ENCODE data around the gene PHF12.
"Not testable (repeated sequence)": the region's sequence is repeated elsewhere in the genome, so short reads cannot be mapped to it uniquely, and the experiment has no call there.

Gene PHF12

DNA sequence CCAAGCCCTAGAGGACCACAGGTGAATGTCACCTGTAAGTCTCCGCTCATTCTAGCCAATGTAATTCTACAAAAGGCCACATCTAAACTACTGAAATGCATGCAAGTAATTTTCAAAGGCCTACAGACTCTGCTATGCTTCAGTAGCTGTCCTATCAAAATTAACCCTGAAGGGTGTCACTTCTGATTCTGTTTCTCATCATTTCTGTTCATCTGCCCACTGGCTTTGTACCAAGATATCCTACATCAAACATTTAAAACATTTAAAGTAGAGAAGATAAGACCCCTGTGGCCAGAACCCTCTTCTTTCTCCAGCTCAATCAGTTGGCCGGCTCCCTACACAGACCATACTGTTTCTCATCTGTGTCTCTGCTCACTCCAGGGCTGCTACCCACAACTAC is 21.5 kb downstream of the PHF12 start:
- no peak for DNase-seq

DNA sequence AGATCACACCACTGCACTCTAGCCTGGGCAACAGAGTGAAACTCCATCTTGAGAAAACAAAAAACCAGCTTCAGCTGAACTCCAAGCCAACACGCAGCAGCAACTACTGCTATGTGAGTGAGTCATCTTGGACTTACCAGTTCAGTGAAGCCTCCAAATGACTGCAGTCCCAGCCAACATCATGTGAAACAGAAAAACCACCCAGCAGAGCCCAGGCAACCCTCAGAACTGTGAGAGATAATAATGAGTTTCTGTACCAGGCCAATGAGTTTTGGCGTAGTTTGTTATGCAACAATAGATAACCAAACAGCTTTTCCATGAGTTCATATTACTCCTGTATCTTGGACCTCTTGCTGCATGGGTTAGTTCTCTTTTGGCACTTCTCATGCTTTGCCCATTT is 23.3 kb downstream of the PHF12 start:
- DNase-seq: peak; percentile 18

DNA sequence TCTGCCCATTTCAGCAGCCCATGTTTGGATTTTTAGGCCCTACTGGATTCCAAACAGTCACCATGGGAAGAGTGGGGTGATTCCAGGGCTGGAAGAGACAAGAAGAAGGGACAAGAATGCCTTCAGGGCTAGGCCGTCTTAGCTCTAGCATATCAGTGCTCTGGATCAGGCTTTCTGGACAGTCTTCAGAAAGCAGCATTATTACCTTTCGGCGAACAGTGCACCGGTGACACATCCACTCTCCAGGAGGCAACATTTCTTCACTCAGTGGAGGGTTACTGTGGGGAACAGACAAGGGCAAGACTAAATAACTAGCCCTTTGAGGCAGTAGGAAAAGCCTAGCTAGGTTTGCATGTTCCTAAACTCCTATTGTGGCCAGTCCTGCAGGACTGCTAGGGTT is 24.5 kb downstream of the PHF12 start:
- no peak for DNase-seq

DNA sequence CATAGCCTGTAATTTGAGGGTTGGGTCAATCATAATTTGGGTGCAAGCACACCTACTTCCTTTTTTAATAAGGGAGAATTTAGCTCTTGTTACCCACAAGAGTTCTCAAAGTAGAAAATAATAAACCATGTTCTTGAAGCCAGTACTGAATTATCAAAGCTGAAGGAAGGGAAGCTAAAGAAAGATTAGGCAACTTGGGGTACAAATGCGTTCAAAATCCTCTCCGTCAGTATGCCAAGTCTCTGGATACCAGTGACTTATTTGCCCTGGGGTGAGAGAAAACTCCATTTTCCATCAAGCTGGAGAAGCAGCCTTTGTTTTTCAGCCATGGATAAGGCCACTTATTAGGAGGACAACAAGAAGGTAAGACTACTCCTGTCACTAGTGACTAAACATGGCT is 25.0 kb downstream of the PHF12 start:
- DNase-seq: no peak

DNA sequence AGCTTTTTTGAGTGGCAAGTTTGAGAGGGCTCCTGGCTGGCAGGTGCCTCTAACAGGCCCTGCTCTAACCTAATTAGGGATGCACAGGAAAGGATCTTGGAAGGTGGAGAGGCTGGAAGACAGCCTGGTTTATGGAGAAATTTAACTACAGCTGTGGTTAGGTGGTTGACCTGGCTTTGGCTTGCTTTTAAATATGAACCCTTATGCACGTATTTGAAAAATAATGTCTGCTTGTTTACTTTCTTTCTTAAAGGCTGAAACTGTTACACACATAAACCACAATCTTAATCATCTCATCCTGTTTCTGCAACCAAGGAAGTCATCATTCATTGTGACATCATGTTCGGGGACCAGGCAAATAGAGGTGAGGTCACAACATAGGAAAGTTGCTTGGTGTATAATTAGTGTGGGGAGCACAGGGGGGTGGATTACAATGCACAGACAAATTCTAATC is 25.4 kb downstream of the PHF12 start:
- peak; percentile 76 for DNase-seq

DNA sequence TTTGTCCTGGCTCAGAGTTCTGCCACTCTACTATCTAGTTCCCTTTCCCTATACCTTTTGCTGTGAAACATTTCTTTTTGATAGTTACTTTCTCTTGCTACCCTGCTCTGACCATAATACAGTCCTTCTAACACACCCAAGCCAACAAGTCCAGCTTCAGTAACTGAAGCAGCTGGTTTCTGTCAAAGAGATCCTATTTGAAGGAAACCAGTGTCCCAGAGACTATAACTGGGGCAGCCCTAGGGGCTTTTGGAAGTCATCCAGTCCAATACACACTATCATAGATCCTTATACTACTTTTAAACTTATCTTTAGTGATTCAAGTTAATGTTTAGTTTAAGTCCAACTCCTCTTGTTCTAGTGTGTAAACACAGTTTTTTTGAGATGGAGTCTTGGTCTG is 31.1 kb downstream of the PHF12 start:
- DNase-seq: no peak

DNA sequence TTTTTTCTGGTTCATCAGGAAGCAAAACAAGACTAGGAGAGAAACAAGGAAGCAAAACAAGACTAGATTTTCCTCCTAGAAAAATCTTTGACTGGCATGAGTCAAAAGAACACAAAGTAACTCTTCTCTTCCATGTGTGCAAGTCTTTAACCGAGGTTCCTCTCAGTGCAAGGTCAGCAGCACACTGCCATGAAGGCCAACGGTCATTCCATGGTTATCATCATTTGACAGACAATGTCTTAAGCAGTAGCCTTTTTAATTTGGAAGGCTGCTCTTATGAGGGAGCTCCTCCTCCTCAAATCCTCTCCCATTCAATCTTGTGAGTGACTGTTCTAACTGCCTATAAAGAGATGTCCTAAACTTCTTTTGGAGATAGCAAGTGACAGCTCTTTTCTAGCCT is 33.0 kb downstream of the PHF12 start:
- DNase-seq: no peak

DNA sequence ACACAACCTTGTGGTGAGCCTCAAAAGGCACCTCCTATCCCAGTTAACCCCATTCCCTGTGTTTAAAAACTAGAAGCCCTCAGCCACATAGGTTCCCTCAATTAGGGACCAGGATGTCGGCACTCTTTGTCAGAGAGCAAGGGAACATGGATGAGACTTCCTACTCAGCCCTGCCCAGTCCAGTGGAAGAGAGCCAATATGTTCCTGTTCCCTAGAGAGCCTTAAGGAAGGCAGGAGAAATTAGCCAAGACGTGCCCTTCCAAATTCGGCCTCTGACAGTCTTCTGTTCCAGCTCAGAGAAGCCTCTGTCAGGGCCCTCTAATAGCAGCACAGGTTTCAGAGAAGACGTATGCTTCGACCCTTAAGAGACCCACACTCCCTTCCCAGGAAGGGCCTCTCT is 33.9 kb downstream of the PHF12 start:
- no peak for DNase-seq

DNA sequence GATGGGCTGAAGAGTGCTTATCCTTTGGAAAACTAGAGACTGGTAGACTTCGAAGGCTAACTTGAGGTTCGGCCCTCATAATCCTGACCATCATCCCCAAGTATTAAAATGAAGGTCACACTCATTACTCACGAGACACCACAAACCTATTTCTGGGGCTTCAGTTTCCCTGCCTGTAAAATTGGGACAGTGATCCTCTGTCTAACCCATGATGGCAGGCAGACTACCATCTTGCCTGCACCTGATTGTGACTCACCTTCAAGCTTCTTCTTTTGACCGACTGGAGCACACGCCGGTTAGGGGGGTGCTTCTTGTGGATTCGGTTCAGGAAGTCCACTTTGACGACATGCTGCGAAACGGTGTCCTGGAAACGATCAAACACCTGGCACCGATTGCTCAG is 34.3 kb downstream of the PHF12 start:
- DNase-seq: no peak

DNA sequence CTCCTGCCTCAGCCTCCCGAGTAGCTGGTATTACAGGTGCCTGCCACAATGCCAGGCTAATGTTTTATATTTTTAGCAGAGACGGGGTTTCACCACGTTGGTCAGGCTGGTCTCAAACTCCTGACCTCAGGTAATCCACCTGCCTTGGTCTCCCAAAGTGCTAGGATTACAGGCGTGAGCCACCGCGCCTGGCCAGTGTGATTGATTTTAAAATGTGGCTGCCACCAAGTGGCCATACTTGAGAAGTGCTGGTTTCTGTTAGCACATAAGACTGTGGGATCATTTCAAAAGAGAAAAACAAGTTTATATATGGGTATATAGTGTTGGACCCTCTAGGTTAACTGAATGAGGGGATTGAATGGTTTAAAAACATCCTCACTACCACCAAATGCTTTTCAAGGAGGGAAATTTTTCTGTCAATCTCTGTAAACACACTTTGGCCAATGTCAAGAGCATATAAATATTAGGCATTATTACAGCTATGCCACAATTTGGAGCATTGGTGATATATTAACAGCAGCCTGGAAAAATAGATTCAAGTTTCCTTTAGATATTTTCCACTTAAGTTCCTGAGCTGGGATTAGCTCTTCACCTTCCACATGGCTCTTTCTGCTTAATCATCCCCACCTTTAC is 34.9 kb downstream of the PHF12 start:
- DNase-seq: peak; percentile 23

DNA sequence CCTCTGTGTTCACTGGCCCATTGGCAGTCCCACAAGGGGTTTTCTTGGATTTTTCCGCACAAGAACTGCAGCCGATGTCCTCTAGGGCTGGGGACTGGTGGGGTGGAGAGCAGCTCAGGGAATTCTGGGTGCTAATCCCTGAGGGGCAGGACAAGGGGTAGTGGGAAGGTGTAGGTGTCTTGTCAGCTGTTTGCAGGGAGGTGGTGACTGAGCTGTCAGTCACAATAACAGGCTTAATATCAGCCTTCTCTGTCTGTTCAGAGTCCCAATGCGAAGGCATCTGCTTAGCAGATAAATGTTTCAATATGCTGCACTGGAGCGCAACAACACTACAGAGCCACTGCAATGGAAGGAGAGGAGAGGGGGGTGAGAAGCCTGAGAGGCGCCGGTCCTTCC is 38.4 kb downstream of the PHF12 start:
- no peak for DNase-seq

DNA sequence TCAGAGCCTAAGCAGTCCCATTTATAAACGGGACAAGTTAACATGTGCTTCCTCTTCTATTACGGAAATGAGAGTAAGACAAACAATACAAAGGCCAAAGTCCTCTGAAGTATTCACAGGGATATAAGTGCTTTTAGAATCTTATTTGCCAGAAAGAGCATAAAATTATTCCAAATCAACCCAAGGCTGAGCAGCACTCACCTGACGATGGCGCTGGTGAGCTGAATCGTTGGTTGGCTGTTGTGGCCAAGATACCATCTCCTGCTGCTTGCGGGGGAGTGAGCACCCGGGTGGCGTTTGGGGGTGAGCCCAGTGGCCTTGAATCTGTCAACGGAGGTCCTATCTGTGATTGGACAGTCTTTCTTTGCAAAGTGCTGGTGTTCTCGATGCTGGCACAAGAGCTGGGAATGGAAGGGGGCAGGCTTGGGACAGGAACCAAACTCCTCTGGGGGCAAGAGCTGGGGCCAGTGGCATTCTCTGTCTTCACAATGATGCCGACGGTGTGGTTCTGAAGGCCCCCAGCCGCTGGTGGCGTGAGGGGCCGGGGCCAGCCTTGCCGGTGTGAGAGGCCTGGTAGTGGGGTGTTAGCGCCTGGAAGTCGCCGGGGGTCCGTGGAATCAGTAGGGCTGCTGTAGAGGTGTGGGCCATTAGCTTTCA is 38.9 kb downstream of the PHF12 start:
- DNase-seq: no peak

DNA sequence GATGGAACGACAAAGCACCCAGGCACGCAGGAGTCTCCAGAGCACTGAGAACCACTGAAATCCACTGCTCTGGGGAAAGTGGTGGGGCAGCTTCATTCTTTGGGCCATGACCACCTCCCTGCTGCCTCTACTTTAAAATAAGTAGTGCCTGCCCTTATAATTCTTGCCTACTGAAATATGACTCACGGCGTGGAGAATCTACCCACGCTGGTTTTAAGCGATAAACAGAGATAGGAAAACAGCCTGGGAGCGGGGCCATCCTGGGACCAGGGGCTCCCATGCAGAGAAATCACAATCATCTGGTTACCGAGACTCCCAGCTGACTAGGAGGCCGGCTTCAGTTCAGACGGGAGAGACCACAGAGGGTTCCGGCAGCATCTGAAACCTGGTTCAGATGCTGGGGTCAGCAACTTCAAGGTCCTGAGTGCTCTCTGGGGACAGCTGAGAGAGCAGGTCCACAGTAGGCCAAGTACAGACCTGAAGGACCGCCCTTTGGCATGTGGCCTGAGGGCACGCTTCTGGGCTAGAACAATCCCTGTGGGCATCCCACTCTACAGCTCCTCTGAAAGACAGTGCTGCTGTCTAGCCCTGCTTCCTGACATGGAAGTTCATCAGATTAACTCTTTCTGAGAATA is 39.8 kb downstream of the PHF12 start:
- DNase-seq: no peak

DNA sequence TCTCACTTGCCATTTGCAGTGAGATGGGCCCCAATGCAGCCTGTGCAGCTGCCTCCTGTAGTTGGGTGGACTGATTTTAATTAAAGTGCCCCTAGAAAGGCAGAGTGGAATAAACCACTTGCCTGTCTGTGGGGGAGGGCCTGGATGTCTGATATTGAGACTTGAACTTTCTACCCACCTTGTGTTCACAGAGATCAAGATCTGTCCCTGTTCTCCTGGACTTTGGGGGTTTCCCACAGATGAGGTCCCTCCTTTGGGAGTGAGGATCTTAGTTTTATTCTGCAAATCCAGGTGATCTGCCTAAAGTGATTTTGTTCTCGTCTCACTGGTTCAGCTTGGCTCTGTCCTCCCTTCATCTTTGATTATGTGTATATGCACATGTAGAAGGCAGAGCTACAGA is 40.8 kb downstream of the PHF12 start:
- DNase-seq: no peak

DNA sequence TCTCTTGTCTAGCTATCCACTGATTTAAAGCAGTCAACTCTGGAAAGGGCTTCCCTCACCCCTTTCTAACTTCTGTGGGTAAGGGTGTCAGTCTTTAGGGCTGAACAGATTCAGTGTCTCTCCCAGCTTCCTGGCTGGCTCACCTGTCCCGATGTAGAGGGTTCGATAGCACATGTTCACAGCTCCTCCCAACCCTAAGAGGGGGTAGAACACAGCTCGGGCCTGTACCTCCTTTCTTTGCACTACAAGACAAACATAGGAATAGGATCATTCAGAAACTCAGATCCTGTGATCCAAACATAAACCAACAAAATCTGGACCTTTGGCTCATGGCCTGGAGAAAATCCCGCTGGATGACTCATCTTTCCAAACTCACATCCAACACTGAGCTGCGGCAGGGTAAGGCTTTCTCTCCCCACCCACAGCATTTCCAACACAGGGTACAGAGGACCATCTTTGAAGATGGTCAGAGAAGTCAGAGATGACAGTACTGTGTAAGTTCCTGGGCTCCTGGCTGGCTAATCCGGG is 42.6 kb downstream of the PHF12 start:
- DNase-seq: peak; percentile 61

DNA sequence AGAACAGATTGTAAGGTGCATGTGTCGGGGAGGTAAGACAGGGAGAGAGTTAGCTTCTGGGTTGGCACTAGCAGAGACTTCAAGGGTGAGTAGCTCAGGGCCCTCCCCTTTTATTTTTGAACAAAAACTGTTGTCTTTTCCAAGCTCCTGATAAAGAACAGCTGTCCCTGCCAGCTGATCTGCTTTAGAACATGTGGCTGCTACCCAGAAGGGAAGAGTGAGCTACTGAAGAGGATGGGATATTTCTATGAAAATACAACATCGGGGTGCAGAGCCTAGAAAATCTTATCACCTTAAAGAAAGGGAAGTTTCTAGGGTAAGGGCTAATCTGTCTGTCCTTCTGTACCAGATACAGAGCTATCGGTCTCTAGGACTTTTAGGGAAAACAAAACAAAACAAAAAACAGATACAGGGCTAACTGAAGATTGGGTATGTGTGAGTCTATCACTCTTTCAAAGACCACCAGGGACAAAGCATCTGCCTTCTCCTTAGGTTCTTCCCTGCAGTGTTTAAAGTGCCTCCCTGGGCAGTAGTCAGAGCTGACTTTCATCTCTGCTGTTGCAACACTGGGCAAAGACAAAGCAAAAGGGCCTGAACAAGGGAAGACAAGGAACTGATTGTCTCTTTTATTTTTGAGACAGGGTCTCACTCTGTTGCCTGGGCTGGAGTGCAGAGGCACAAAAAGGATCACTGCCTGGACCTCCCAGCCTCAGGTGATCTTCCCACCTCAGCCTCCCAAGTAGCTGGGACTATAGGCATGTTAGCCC is 43.4 kb downstream of the PHF12 start:
- no peak for DNase-seq

DNA sequence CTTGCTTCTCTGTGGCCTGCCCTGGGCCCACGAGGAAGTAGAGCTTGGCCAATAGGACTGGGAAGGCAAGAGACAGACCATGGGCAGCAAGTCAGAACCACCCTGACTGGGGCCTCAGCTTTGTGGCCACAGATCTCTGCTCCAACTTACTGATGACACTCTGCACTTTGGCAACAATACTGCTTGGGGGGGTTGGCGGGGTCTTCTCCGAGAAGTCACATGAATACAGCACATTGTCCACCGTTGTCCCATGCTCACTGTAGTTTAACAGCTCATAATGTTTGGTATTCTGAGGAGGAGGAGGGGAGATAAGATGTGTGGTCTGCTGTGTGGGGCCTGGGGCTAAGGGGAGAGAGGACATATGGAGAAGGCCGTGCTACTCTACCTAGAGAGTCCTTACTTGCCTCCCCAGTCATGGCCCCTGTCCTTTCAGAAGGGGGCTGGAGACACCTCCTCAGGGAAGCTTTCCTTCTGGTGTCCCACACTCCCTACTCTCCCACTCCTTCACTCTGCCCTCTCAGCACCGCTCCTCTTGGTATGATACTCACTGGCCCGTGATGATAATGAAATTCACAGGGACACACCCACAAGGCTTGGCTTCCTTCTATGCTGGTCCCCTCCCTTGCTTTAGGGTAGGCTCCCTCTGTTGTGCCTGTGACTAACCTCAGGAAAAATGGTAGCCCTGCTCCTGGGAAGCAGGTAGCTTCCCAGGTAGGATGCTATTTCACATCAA is 44.4 kb downstream of the PHF12 start:
- DNase-seq: no peak

DNA sequence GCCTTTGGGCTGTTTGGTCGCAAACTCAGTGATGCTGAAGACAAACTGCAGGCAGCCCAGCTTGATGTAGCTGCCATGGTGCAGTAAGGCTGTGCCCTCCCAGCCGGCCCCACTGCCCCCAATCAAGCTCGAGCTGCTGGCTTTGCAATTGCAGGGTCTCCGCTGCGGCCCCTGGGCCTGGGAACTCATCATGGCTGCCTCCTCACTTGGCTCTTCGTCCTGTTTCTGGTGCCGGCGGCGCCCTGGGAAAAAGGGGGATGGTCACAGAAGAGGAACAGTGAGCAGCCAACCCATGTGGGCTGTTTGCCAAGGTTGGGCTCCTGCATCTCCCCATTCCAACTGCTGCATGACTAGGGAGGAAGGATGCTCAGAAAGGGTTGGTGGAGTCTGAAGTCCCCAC is 45.0 kb downstream of the PHF12 start:
- DNase-seq: no peak

DNA sequence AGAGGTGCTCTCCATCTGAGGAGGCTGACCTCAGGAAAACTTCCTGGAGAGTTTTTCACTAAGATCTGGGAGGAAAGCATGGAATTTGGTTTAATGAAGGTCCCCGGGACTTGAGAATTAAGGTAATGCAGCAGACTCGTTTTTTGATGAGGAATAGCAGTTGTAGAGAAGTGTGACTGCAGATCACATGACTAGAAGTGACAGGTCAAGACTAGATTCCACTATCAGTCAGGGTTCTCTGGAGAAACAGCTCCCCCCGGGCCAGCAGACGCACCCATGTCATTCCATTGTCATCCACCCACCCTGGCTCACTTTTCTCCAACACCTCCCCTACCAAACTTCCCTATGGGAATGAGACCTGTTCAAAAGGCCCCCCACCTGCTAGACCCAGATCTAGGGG is 46.5 kb downstream of the PHF12 start:
- no peak for DNase-seq

DNA sequence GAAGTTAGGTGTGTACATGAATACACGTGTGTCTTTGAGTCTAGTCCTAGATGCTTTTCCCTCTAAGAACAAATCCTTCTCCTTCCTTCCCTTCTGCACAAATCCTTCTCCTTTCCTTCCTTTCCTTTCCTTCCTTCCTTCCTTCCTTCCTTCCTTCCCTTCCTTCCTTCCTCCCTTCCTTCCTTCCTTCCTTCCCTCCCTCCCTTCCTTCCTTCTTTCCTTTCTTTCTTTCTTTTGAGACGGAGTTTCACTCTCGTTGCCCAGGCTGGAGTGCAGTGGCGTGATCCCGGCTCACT is 47.8 kb downstream of the PHF12 start:
- not testable (repeated sequence) for DNase-seq

DNA sequence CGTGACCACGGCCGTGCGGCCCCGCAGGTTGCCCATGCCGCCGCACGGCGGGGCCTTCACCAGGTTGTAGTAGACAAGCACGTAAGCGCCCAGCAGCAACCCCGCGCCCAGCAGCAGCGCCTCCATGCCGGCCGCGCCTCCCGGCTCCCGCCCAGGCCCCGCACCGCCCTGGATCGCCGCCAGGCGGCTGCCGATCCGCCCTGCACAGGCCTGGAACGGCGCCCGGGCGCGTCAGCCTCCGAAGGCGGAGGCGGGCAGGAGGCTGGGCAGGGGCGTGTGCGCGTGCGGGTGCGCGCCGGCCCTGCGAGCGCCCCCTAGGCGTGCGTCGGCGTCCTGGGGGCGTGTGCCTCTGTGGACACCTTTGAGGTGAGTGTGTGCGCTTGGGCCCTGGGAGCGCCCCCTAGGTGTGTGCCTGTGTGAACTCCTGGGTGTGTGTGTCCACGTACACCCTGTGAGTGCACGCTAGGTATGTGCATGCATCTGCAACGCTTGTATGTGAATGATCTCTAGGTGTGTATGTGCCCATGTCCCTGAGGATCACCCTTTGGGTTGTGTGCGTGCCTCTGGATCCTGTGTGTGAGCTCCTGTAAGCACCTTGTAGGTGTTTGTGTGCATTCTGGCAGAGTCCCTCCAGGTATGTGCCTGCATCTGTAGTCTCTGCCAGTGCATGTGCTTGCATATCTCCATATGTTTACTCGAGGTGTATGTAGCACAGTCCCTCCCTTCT is 48.3 kb downstream of the PHF12 start, which contains the start of gene DHRS13:
Gene DHRS13 (minus strand): TSS at position 261 of the 727 bp plus-strand sequence. CDS start 135 bp downstream, at position 126.
- peak; percentile 88 for DNase-seq
